Activated CD8-positive, alpha-beta T cell treated with anti-CD3 and anti-CD28 coated beads for 36 hours (primary cell): Measurements from ENCODE around the gene TRMT61A. TPM values are rescaled to one million over a fixed set of nuclear protein-coding genes. Genes with fewer than 3 reads are reported as not detected.

Experiments
- ATAC-seq: fragments of 200-7000 bp; cut with Tn5 transposase; one replicate; pipeline ENCODE4 v1.10.0; 2021; ENCODE audit warnings: mild to moderate bottlenecking, moderate library complexity
- CTCF ChIA-PET: fragments of 350-600 bp; sonication (Branson Sonifier 250); formaldehyde crosslinking; loops from one replicate; lab custom pipeline; 2021; ENCODE audit warnings: antibody characterized with exemption; lab: Charles Lee
- POLR2A ChIA-PET: fragments of 350-600 bp; sonication (Branson Sonifier 250); formaldehyde crosslinking; loops from one replicate; lab custom pipeline; 2021; ENCODE audit warnings: antibody characterized with exemption; lab: Charles Lee
- DNase-seq: peaks from one replicate; pipeline ENCODE4 v3.0.0-alpha.2; 2020
- H3K27ac Mint-ChIP-seq: one replicate; pipeline ENCODE4 v1.8.0; 2021; ENCODE audit warnings: mild to moderate bottlenecking, mixed read lengths
- H3K27me3 Mint-ChIP-seq: one replicate; pipeline ENCODE4 v1.8.0; 2021; ENCODE audit warnings: mixed read lengths
- H3K36me3 Mint-ChIP-seq: one replicate; pipeline ENCODE4 v1.8.0; 2021; ENCODE audit warnings: low read depth, mixed read lengths
- H3K4me1 Mint-ChIP-seq: one replicate; pipeline ENCODE4 v1.8.0; 2021; ENCODE audit warnings: low read depth, mixed read lengths
- H3K4me3 Mint-ChIP-seq: one replicate; pipeline ENCODE4 v1.8.0; 2021; ENCODE audit warnings: mild to moderate bottlenecking, moderate library complexity, mixed read lengths
- H3K9me3 Mint-ChIP-seq: one replicate; pipeline ENCODE4 v1.8.0; 2021; ENCODE audit warnings: mixed read lengths
- CTCF ChIP-seq: fragments of 200-600 bp; IDR thresholded peaks from one replicate; pipeline ENCODE4 v1.8.0; 2022; ENCODE audit warnings: antibody characterized with exemption, mild to moderate bottlenecking
- intact Hi-C: fragments of 100-400 bp; cut with micrococcal nuclease; formaldehyde crosslinking; loops from one replicate; pipeline ENCODE4 v1.10.0; 2022
- total RNA-seq, 2 experiments: library from RNA; stranded (reverse); gene quantifications; one replicate each; pipeline ENCODE4 v1.2.3, GENCODE V29; 2021

TRMT61A gene
- total RNA-seq, 2 experiments from 2014 or later: 9.9 TPM

DNA sequence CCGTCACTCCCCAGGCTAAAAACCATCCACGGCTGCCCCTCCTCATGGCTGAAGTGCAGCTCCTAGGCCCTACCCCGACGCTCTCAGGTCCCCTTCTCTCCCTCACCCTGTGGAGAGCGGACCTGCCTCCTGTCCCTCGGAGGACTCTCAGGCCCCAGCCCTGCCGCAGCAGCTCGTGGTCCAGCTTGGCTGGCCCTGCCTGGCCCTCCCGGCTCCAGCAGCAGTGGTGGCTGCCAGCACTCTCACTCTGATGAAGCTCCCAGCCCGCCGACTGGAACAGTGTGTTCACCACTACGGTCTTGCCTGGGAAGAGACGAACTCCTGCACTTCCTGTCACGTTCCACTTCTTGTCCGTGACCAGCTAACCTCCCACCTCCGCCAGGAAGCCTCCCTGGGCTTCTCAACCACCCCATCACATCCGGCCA lies 22.4 kb downstream of the TRMT61A start:
- ChIA-PET POLR2A (interaction anchor here (0.6 to 1.2 kb wide), 3 partner anchors 11 to 207 kb away, joined by 3 to 4 read pairs (median 3); partner anchors contain the start of gene BAG5), CTCF (interaction anchor here (1.2 kb wide), 1 partner anchor 33 kb away, joined by 3 read pairs; no protein-coding TSS in a partner anchor)
- no peaks in the 10 kb centered on the region for H3K9me3 Mint-ChIP-seq
- intact Hi-C loops: no loop called here
- ATAC-seq: no peak
- H3K36me3 Mint-ChIP-seq: no peaks in the 10 kb centered on the region
- no peak overlapping the region for H3K27ac Mint-ChIP-seq
- peaks cover under 1% of the 10 kb centered on the region for H3K4me1 Mint-ChIP-seq
- no peak overlapping the region for H3K4me3 Mint-ChIP-seq
- no peak for DNase-seq
- no peaks in the 10 kb centered on the region for H3K27me3 Mint-ChIP-seq
- TF ChIP-seq CTCF: no peak

DNA sequence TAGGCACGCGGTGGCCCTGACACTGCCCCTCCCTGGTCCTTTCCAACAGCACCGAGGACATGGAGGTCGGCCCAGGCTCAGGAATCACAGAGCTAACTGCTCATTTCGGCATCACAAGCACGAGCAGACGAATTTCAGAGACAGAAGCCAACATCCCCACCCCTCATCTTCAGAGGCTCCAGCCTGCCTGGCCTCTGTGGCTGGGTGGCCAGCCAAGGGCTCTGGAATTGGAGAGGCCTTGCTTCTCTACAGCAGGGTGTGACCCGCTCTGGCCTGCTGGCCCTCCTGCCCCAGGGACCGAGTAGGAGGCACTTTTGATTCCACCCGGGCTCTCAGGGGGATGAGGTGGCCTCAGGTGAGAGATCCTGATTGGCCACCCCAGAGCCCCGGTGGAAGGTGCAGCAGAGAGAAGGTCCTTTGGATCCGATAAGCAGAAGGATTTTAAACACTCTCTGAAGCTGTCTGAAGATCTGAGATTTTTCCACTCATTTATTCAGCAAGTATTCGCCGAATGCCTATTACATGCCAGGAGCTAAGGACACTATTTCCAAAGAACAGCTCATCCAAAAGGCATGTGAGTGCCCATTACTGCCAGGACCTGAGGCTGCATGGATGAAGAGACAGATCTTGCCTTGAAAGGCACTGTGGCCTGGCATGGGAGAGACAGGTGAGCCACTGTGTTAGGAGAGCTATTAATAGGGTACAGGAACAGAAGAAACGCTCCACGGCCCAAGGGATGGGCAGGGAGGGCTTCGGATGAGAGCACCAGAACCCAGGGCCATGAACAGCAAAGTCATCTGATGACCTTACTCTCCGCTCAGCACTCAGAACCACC lies 23.2 kb downstream of the TRMT61A start:
- POLR2A ChIA-PET: interaction anchor here (0.7 to 1.4 kb wide), 4 partner anchors 10 to 23 kb away, joined by 3 to 4 read pairs (median 4); partner anchors contain the start of genes BAG5 and TRMT61A
- Mint-ChIP-seq H3K36me3 (peaks cover 4% of the 10 kb centered on the region), H3K27ac (no peak overlapping the region)

DNA sequence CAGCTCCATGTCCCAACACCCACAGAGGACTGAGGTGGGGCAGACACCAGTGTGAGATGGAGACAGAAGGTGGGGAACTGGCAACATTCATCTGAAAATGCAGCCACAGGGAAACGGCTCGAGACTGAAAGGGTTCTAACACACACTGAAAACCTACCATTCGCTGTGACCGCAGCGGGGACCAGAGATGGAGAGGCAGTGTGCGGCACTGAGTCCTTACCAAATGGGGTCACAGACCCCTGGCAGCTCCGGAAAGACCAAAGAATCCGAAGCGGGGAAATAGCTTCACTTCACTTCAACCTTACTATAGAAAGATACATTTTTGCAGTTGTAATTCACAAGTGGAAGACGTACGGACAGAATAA lies 23.8 kb downstream of the TRMT61A start:
- intact Hi-C loops: no loop called here
- Mint-ChIP-seq H3K27me3 (no peaks in the 10 kb centered on the region), H3K36me3 (peaks cover 7% of the 10 kb centered on the region), H3K27ac (no peak overlapping the region), H3K4me1 (peaks cover 11% of the 10 kb centered on the region), H3K9me3 (no peaks in the 10 kb centered on the region), H3K4me3 (no peak overlapping the region)
- no peak for TF ChIP-seq CTCF
- ChIA-PET POLR2A (interaction anchor here (0.8 to 1.4 kb wide), 3 partner anchors 11 to 105 kb away, joined by 3 to 4 read pairs (median 4); partner anchors contain the start of gene TRMT61A), CTCF (interaction anchor here (0.9 to 2.7 kb wide), 4 partner anchors 9 to 53 kb away, joined by 3 to 12 read pairs (median 6); partner anchors contain the start of gene BAG5)
- DNase-seq: no peak
- ATAC-seq: no peak

More for the DNA sequence above, 23.2 kb downstream of the TRMT61A start:
- Mint-ChIP-seq H3K27me3 (no peaks in the 10 kb centered on the region), H3K9me3 (no peaks in the 10 kb centered on the region), H3K4me3 (no peak overlapping the region), H3K4me1 (peaks cover 8% of the 10 kb centered on the region)
- no peak for ATAC-seq
- CTCF ChIA-PET: interaction anchor here (0.9 to 2.7 kb wide), 4 partner anchors 10 to 53 kb away, joined by 3 to 12 read pairs (median 6); partner anchors contain the start of gene BAG5
- TF ChIP-seq CTCF: no peak
- intact Hi-C loops: no loop called here
- no peak for DNase-seq

- ATAC-seq: no peak
- DNase-seq: no peak
- ChIA-PET CTCF (interaction anchor here (0.6 to 2.5 kb wide), 2 partner anchors 13 to 1849 kb away, joined by 3 to 9 read pairs; no protein-coding TSS in a partner anchor), POLR2A (no interaction called here)
- TF ChIP-seq CTCF: no peak
- H3K9me3 Mint-ChIP-seq: no peaks in the 10 kb centered on the region
- intact Hi-C loops: no loop called here
- no peak overlapping the region for H3K4me3 Mint-ChIP-seq
- no peak overlapping the region for H3K27ac Mint-ChIP-seq
- no peaks in the 10 kb centered on the region for H3K27me3 Mint-ChIP-seq
- H3K4me1 Mint-ChIP-seq: peaks cover 37% of the 10 kb centered on the region
- peaks cover 32% of the 10 kb centered on the region for H3K36me3 Mint-ChIP-seq
Measured at GRCh38 chr14:103555559-103556337, 26.8 kb downstream of the TRMT61A start.
